SK-N-SH (cell line): Measurements from ENCODE around the gene PRPF40A.

Source experiments
- EP300 ChIP-seq, 2 experiments: IDR thresholded peaks; 2 replicates each; pipeline versions ENCODE4 v1.4.0 to v1.6.1; 2012; ENCODE audit warnings: borderline replicate concordance in 1 of 2, low read depth in 1 of 2, low read length in 1 of 2
- GABPA ChIP-seq: IDR thresholded peaks from 2 replicates; pipeline ENCODE4 v1.4.0; 2012; ENCODE audit warnings: low read depth, mild to moderate bottlenecking
- MAX ChIP-seq: IDR thresholded peaks from 2 replicates; pipeline ENCODE4 v1.4.0; 2012; ENCODE audit warnings: low read depth
- MXI1 ChIP-seq: IDR thresholded peaks from 2 replicates; pipeline ENCODE4 v1.6.1; 2012; ENCODE audit warnings: mild to moderate bottlenecking, low read depth, low read length, improper control_type of control experiment
- POLR2AphosphoS5 ChIP-seq: IDR thresholded peaks from 2 replicates; pipeline ENCODE4 v1.6.1; 2012; ENCODE audit warnings: low read depth, low read length
- SIN3A ChIP-seq: IDR thresholded peaks from 2 replicates; pipeline ENCODE4 v1.6.1; 2012; ENCODE audit warnings: low read depth, mild to moderate bottlenecking, low read length, moderate library complexity, borderline replicate concordance
- SMC3 ChIP-seq: IDR thresholded peaks from 2 replicates; pipeline ENCODE4 v1.6.1; 2012; ENCODE audit warnings: low read depth, low read length, improper control_type of control experiment
- TAF1 ChIP-seq: IDR thresholded peaks from 2 replicates; pipeline ENCODE4 v1.6.1; 2012; ENCODE audit warnings: low read depth, mild to moderate bottlenecking, low read length, moderate library complexity, borderline replicate concordance
- TF ChIP-seq, protein P1 (sequence below): fragments of 200-600 bp; sonication (generic); IDR thresholded peaks from 2 replicates; pipeline ENCODE4 v1.6.1; 2017; ENCODE audit warnings: antibody characterized with exemption, mild to moderate bottlenecking, moderate library complexity

GRCh38 chr2:152607793-152608300, 109.4 kb downstream of the PRPF40A start:
- TF ChIP-seq, protein P1, sequence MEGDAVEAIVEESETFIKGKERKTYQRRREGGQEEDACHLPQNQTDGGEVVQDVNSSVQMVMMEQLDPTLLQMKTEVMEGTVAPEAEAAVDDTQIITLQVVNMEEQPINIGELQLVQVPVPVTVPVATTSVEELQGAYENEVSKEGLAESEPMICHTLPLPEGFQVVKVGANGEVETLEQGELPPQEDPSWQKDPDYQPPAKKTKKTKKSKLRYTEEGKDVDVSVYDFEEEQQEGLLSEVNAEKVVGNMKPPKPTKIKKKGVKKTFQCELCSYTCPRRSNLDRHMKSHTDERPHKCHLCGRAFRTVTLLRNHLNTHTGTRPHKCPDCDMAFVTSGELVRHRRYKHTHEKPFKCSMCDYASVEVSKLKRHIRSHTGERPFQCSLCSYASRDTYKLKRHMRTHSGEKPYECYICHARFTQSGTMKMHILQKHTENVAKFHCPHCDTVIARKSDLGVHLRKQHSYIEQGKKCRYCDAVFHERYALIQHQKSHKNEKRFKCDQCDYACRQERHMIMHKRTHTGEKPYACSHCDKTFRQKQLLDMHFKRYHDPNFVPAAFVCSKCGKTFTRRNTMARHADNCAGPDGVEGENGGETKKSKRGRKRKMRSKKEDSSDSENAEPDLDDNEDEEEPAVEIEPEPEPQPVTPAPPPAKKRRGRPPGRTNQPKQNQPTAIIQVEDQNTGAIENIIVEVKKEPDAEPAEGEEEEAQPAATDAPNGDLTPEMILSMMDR, result no peak
- TF ChIP-seq TAF1 (no peak), EP300 (IDR thresholded peaks at IDR 0.05; ENCODE audit: borderline replicate concordance in 1 of 2, low read depth in 1 of 2, low read length in 1 of 2) (no peak), SIN3A (no peak), SMC3 (no peak), GABPA (no peak), MAX (no peak), MXI1 (no peak), POLR2AphosphoS5 (no peak)
